Suprapubic skin (tissue), 4 donors: ENCODE measurements around the gene MAP3K8.

Source experiments
- EP300 ChIP-seq: sonication (generic); formaldehyde crosslinking; IDR thresholded peaks from one replicate; pipeline ENCODE4 v1.6.1; 2017; ENCODE audit warnings: antibody characterized with exemption
- POLR2A ChIP-seq, 2 donors: fragments of 450-650 bp; IDR thresholded peaks; one replicate each; pipeline ENCODE4 v1.6.1; 2017; ENCODE audit warnings: antibody characterized with exemption in 2 of 2, mild to moderate bottlenecking in 2 of 2, moderate library complexity in 2 of 2
- POLR2AphosphoS5 ChIP-seq, 3 donors: sonication (generic); formaldehyde crosslinking; IDR thresholded peaks; one replicate each; pipeline ENCODE4 v1.6.1; 2017; ENCODE audit warnings: antibody characterized with exemption in 3 of 3
- TF ChIP-seq, protein P1 (sequence below), 2 donors: fragments of 200-600 bp in 1 of 2; fragments of 450-650 bp in 1 of 2; sonication (generic) in 1 of 2; IDR thresholded peaks; one replicate each; pipeline ENCODE4 v1.5.1; 2016 to 2019; ENCODE audit warnings: antibody characterized with exemption in 2 of 2, mild to moderate bottlenecking in 1 of 2, moderate library complexity in 1 of 2

DNA sequence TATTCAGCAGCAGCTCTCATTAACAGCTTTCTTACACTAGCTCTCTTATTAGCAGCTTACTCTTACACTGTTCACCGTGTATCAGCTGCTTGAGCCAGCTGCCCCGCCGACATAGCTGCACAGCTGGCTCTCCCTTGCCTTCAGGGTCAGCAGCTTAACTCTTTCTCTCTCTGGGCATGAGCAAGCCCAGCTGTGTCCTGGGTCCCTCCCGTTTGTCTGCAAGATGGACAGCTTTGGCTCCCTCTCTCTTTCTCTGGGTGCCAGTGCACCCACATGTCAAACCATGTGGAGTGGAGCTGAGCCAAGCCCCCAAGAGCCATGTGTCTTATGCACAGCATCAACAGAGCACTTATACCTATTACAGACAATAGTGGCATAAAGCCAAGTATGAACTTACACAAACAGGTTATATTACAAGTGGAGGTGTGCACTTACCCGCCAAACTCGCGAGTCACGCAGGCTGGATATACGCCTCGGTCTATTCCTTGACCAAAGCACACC lies 49.2 kb upstream of the MAP3K8 start:
- TF ChIP-seq POLR2A (IDR thresholded peaks at IDR 0.05) (no peak), EP300 (no peak), POLR2AphosphoS5 (IDR thresholded peaks at IDR 0.05) (no peak)
- TF ChIP-seq, protein P1, sequence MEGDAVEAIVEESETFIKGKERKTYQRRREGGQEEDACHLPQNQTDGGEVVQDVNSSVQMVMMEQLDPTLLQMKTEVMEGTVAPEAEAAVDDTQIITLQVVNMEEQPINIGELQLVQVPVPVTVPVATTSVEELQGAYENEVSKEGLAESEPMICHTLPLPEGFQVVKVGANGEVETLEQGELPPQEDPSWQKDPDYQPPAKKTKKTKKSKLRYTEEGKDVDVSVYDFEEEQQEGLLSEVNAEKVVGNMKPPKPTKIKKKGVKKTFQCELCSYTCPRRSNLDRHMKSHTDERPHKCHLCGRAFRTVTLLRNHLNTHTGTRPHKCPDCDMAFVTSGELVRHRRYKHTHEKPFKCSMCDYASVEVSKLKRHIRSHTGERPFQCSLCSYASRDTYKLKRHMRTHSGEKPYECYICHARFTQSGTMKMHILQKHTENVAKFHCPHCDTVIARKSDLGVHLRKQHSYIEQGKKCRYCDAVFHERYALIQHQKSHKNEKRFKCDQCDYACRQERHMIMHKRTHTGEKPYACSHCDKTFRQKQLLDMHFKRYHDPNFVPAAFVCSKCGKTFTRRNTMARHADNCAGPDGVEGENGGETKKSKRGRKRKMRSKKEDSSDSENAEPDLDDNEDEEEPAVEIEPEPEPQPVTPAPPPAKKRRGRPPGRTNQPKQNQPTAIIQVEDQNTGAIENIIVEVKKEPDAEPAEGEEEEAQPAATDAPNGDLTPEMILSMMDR (IDR thresholded peaks at IDR 0.05): peak; percentile 11 to 49
